GM12874 (cell line): ENCODE data around the gene FADS1.

ENCODE experiments used
- CTCF ChIP-seq: IDR thresholded peaks from 2 replicates; pipeline ENCODE4 v1.5.1; 2011; ENCODE audit warnings: low read depth, mild to moderate bottlenecking, control low read depth, low read length, moderate library complexity; ENCODE audit not compliant: insufficient read depth

FADS1 gene

GRCh38 chr11:61776561-61777075 lies 40.2 kb downstream of the FADS1 start:
- TF ChIP-seq CTCF: peak; percentile 85

GRCh38 chr11:61775606-61776554 lies 40.9 kb downstream of the FADS1 start:
- no peak for TF ChIP-seq CTCF

GRCh38 chr11:61775106-61775505 lies 41.7 kb downstream of the FADS1 start:
- no peak for TF ChIP-seq CTCF

GRCh38 chr11:61774411-61774810 lies 42.4 kb downstream of the FADS1 start:
- no peak for TF ChIP-seq CTCF

- no peak for TF ChIP-seq CTCF
These were observed 43.0 kb downstream of the FADS1 start for GRCh38 chr11:61773809-61774208.

- no peak for TF ChIP-seq CTCF
These were observed 43.4 kb downstream of the FADS1 start for GRCh38 chr11:61773356-61773755.

- TF ChIP-seq CTCF: no peak
These were observed 44.8 kb downstream of the FADS1 start for GRCh38 chr11:61771985-61772455.
